ENCODE measurements around the gene MGST2. TPM values are rescaled to one million over a fixed set of nuclear protein-coding genes. Genes with fewer than 3 reads are reported as not detected.
"Not testable (repeated sequence)": the region's sequence is repeated elsewhere in the genome, so short reads cannot be mapped to it uniquely, and the experiment has no call there.

MGST2 gene
- total RNA-seq, 1 donor, result 3.6 TPM

DNA sequence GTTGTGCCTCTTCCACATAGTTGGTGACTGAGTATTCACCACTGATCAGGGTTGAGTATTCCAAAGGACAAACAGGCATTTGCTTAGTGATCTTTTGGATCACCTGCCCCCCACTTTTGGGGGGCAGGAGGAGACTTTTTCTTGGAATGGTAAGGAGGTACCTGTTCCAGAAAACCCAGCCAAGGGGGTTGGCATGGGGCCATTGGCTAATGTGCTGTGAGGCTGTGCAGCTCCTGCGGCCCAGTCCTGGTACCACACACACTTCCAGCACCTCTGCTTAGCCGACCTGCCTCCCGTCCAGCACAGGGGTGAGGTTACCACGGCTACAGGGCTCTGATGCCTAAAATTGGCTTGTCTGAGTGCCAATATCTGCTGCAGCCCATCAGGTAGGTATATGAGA is 40.1 kb upstream of the MGST2 start:
- H3K4me3 ChIP-seq (ENCODE audit: low read depth, low read length), result no peak overlapping the region
- no peak for DNase-seq (ENCODE audit: low read depth)
- TF ChIP-seq, protein P1, sequence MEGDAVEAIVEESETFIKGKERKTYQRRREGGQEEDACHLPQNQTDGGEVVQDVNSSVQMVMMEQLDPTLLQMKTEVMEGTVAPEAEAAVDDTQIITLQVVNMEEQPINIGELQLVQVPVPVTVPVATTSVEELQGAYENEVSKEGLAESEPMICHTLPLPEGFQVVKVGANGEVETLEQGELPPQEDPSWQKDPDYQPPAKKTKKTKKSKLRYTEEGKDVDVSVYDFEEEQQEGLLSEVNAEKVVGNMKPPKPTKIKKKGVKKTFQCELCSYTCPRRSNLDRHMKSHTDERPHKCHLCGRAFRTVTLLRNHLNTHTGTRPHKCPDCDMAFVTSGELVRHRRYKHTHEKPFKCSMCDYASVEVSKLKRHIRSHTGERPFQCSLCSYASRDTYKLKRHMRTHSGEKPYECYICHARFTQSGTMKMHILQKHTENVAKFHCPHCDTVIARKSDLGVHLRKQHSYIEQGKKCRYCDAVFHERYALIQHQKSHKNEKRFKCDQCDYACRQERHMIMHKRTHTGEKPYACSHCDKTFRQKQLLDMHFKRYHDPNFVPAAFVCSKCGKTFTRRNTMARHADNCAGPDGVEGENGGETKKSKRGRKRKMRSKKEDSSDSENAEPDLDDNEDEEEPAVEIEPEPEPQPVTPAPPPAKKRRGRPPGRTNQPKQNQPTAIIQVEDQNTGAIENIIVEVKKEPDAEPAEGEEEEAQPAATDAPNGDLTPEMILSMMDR (IDR thresholded peaks at IDR 0.05; ENCODE audit: insufficient read depth, low read length), result no peak

DNA sequence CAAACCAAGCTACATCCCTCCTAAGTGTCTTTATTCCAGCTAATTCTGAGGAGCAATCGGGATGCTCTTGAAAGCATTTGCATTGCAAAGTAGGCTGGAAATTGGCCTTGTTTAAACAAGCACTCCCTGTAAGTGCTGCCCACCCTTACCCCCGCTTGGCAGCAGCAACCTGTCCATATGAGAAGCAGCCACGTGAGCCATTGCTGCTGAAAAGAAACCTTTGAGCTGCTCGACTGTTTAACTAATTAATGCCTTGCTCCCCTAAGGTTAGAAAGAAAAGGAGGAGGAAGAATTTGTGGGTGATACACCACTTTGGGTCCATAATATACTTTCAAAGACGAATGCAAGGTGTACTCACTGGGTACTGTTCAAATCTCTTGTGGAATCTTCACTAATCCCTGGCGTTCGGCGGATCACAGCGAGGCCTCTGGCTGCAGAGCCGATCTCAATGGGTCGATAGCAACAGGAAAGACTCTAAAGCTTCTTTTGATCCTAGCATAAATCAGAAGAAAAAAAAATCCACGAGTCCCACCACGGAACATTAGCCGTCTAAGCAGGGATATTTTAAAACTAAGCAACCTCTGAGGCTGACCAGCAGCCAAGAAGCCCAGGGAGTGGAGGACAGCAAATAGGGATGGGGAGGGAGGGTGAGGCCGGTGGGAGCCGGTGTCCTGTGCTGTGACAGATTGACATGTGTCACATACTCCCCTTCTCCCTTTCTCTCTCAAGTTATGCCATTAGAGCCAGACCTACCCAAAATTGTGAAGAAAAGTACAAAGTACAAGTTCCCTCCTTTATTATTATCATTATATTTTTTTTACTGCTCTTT is 37.2 kb upstream of the MGST2 start:
- no peak overlapping the region for H3K4me3 ChIP-seq (ENCODE audit: low read depth, low read length)
- DNase-seq (ENCODE audit: low read depth), result no peak
- TF ChIP-seq, protein P1 (IDR thresholded peaks at IDR 0.05; ENCODE audit: insufficient read depth, low read length), result no peak

DNA sequence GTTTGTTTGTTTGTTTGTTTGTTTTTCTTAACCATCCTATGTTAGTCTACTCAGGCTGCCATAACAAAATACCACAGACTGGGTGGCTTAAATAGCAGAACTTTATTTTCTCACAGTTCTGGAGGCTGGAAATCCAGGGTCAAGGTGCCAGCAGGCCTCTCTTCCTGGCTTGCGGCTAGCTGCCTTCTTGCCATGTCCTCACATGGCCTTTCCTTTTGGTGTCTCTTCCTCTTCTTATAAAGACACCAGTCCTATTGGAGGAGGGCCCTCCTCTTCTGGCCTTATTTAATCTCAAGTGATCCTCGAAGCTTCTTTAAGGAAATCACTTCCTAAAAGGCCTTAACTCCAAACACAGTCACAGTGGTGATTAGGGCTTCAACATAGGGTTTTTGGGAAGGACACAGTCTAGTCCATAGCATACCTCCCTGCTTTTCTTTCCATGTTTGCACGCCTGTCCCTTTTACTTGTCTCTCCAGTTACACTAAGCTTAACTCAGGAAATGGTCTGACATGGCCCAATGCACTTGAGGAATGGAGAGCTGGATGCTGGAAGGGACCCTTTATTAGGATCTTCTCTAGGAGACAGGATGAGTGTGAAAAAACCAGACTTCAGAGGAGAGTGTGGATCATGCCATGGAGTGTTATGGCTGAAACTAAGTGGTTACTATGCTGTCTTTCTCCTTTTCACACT is 36.0 kb upstream of the MGST2 start:
- TF ChIP-seq, protein P1 (IDR thresholded peaks at IDR 0.05; ENCODE audit: insufficient read depth, low read length), result no peak
- DNase-seq (ENCODE audit: low read depth), result no peak
- no peak overlapping the region for H3K4me3 ChIP-seq (ENCODE audit: low read depth, low read length)

DNA sequence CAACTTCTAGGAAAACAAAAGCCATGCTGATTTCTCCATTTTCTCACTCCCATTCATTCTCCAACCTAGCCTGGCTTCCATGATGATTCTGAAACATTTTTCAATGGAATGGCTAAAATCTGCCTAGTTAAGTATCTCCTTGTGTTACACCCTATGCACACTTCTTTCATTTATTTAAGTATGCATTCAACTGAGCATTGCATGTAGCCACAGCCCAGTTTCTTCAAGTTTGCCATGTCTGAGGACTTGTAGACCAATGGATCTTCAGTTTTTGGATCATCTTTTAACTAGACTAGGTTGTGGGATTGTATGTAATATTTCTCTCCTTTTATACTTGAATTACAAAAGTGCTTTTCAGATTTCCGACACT is 35.5 kb upstream of the MGST2 start:
- DNase-seq (ENCODE audit: low read depth), result no peak
- no peak overlapping the region for H3K4me3 ChIP-seq (ENCODE audit: low read depth, low read length)
- TF ChIP-seq, protein P1 (IDR thresholded peaks at IDR 0.05; ENCODE audit: insufficient read depth, low read length), result no peak

DNA sequence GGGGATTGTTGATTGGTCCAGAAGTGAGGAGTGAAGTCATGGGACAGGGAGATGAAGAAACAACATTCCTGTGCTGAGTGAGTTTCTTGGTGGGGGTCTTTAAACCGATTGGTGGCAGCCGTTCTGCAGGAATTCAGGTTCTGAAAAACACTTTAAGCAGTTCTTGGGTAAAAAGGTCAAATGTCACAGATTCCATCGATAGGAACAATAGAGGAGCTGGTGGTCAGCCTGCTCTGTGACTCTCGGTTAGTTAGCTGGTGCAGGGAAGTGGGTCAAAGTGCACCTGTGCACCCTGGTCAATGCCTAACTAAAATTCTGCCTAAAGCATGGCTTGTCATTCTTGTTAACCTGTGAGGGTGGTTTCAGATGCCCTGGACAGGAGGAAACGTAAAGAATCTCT is 34.6 kb upstream of the MGST2 start:
- H3K4me3 ChIP-seq (ENCODE audit: low read depth, low read length), result no peak overlapping the region
- DNase-seq (ENCODE audit: low read depth), result no peak
- TF ChIP-seq, protein P1 (IDR thresholded peaks at IDR 0.05; ENCODE audit: insufficient read depth, low read length), result no peak

DNA sequence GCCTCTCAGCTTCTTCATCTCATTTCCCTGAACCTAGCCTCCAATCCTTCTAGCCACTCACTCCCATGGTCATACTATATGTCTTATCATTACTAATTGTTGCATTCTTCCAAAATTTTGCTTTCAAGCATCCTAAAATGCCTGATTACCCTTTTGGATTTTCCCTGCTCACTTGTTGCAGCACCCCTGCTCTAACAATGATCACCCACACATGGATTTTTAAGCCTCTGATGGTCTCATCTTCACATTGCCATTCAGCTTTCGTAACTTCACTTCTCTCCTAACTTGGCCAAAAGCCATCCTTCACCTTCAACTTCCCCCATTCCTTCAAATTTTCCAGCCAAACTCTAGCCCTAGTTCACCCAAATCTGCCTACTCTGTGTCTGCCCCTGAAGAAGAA is 33.8 kb upstream of the MGST2 start:
- no peak for DNase-seq (ENCODE audit: low read depth)
- TF ChIP-seq, protein P1 (IDR thresholded peaks at IDR 0.05; ENCODE audit: insufficient read depth, low read length), result no peak
- H3K4me3 ChIP-seq (ENCODE audit: low read depth, low read length), result no peak overlapping the region

DNA sequence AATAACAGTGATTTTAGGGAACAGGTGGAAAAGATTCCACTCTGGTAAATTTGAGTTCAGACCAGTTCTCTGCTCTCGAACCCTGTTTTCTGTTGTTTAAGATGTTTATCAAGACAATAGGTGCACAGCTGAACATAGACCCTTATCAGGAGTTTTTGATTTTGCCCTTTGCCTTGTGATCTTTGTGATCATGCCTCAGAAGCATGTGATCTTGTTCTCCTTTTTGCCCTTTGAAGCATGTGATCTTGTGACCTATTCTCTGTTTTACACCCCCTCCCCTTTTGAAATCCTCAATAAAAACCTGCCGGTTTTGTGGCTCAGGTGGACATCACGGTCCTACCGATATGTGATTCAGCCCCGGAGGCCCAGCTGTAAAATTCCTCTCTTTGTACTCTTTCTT is 32.9 kb upstream of the MGST2 start:
- not testable (repeated sequence) for DNase-seq (ENCODE audit: low read depth); H3K4me3 ChIP-seq (ENCODE audit: low read depth, low read length)
